GM21737 (cell line): ENCODE data around the gene MACROD2.

Source experiments
- ATAC-seq: cut with Tn5 transposase; IDR thresholded peaks from one replicate; pipeline ENCODE4 v1.9.1; 2021; ENCODE audit warnings: mild to moderate bottlenecking, moderate library complexity; ENCODE audit not compliant: unreplicated experiment

The MACROD2 gene

DNA sequence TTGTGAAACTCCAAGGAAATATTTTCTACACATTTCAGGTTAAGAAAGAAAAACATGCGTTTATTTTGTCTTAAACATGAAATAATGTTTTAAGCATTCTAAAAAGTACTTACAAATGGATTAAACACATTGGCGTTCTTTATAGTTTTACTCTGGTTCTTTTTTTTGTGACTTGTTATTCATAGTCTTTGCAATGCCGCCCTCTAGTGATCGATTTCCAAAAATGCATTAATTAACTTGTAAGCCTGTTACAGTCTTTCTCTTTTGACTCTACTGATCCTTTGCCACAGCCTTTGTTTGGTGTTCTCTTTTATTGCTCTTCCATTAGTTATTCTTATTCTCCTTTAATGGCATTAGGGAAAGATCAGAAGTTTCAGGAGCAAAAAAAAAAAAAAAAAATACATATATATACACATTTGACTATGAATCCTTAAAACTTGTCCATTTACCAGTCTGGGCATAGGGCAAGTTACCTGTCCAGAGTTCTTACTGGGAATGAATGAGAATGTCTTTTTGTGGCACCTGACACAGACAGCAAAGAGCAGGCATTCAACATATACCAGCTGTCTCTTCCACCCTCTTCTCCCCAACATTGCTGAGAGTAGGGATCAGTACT is 59.9 kb downstream of the MACROD2 start:
- no peak for ATAC-seq

DNA sequence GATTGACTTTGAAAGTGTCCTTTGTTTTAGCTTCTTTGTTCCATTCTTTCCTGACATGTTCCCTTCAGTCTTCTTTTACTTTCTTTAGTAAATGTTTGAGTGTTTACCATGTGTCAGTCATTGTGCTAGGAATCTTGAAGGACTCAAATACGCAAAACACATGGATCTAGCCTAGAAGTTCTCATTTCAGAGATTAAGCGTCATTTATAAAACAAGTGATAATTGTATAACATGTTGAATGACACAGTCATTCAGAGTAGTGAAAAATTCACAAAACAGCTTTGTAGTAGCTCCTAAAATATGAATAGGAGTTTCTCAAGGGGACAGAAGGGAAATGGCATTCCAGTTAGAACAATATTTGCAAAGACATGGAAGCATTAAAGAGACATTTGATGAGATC is 66.9 kb downstream of the MACROD2 start:
- ATAC-seq: no peak

DNA sequence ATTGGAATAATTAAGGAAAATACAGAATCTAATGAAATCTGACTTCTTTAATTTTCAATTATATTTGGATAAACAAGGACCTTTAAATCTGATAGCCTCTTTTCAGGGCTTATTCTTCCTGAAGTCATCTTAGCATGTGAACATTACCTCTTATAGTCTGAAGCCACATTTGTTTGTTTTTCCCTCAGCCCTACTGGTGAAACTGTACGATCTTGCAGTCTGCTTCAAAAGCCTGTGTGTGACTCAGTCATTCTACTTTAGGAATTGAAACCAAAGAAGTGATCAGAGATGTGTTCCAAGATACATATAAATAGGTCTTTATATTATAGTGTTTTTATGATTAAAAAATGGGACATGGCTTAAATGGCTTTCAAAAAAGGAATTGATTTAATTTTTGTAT is 67.5 kb downstream of the MACROD2 start:
- ATAC-seq: no peak

DNA sequence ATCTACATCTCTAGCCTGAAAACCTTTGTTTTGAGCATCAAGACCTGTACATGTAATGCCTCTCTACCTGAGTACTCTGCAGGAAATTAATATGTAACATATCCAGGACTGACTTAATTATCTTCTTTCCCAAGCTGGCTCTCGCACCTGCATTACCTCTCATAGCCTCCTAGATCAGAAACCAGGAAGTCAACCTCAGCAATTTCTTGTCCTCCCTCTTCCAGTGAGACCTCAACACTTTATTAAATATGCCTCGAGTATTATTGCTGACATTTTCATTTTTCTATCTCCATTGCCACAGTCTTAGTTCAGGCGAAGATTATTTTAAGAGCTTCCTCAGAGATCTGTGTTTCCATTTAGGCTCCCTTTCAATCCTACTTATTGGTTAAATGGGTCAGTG is 69.0 kb downstream of the MACROD2 start:
- no peak for ATAC-seq

DNA sequence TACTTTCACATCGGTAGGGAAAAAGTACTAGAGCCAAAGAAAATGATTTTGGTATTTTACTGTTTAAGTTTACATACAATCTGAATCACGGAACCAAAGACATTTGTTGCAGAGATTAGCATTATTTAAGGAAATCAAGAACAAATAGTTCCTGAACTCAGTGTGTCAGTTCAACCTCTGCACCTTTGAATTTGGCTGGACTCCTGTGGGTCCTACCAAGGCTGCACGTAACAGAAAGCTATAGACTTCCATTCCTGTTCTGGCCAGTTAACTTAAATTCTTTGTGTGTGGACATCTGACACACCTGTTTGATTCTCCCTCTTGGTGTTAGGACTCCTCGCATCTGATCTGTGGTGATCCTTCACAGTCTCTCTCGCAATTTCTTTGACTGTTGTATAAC is 69.6 kb downstream of the MACROD2 start:
- no peak for ATAC-seq

DNA sequence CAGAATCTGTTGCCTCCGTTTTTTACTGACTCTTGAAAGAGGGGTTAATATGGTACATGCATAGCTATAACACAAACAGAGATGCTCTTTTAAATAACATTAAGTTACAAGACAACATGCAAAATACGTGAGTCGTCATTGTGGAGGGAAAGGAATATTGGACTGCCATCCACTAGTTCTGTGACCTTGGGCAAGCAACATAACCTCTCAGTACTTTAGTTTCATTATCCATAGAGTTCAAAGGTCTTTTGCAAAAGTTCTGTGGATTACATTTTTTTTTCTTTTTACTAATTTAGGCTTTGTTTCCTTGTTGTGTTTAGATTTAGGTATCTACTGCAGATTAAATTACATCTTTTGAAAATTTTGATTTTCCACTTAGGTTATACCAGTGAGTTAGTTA is 70.5 kb downstream of the MACROD2 start:
- ATAC-seq: no peak

DNA sequence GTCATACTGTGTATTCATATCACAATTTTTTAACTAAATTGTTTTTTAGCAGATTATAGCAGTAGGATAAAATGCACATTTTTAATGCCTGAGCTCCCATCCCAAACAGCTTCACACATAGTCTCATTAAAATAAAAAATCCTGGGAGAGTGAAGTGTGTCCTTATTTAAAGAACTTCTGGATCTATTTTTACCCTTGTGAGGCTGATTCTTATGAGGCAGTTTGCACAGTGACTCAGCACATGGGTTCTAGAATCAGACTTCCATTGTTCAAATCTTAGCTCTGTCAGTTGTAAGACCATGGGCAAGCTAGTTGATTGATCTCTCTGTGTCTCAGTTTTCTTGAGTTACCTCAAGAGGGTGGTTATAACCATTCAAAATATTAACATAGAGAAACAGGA is 72.3 kb downstream of the MACROD2 start:
- no peak for ATAC-seq

DNA sequence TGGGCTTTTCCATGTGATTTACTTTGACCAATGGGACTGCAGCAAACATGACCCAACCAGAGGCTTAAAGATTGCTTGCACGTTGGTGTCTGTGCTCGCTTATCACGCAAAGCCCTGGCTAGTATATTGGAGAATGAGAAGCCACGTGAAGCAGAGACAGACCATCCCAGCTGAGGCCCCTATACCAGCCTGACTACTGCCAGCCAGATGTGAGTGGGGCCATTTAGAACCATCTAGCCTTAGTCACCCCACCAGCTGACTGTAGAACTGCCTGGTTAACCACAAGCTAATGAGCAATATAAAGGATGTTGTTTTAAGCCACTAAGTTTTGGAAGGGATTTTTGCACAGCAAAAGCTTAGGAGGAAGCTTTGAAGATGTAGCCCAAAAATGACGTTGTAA is 74.5 kb downstream of the MACROD2 start:
- ATAC-seq: no peak

DNA sequence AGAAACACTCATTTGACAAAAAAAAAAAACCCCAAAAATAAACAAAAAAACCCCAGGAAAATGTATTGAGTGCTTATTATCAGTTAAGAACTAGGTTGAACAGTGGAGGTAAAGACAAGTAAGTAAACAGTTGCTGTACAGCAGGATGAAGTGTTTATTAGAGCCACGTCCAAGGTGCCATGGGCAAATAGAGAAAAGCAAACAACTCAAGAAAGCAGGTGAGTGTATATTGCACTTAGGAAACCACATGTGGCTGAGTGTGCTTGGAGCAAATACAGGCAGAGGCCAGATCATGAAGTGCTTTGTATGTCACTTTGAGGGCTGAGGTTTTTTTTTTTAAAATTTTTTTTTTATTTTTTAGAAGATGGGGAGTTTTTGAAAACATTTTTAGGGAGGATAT is 98.3 kb downstream of the MACROD2 start:
- ATAC-seq: no peak

DNA sequence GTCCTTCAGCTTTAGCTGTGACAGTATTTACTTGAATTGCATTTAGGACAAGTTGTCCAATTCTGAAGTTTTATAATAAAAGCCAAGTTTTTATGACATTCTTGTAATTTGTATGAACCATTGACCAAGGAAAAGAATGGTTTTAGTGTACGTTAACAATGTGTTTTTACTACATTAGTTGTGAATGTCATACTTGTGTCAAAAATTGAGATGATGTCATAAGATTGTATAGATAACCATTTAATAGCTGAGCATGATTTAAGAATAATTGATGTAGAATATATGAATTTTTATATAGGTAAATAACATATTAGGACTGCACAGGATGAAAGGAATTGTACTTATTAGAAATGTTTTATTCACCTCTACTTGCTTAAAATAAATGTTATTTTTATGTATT is 102.9 kb downstream of the MACROD2 start:
- ATAC-seq: no peak

DNA sequence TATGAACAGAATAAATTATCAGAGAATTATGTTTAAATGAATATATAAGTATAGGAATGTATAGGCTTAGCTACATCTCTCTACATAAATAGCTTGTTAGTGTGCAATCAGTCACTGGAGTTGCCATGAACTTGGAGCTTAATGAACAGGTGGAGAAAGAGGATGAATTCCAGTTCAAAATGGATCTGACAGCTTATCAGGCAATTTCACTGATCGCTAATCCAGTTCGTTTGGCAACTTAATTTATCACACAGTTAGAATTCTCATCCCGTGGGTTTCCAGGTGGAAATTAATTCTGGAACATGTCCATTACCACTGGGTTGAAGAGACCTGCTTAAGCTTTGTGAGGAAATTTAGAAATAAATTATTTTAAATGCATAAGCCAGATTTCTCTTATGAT is 118.1 kb downstream of the MACROD2 start:
- no peak for ATAC-seq

DNA sequence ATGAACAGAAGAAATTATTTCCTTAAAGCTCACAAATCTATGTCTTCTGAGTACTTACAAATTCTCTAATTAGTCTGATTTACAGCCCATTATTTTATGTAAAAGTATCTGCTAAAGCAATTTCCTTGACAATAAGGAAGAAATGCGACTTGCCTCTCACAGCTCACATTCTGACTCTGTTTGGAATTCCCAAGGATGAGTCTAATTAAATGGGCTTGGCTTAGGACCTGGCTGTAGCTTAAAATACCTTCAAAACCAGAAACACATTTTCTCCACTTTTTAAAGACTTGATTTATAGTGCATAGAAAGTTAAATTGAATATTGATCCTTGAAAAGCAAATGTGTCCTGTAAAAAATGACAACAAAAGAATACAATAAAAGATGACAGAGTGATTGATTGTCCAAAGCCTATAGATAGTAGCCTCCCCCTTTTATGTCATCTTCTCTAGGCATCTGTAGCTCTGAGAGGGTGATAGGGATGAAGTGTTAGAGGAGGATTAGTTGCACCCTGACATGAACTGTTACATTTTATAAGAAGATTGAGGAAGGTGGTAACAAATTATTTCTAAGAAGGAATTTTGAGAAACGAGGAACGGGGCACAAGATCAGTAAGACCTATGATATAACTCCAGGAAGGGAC is 118.9 kb downstream of the MACROD2 start:
- no peak for ATAC-seq

DNA sequence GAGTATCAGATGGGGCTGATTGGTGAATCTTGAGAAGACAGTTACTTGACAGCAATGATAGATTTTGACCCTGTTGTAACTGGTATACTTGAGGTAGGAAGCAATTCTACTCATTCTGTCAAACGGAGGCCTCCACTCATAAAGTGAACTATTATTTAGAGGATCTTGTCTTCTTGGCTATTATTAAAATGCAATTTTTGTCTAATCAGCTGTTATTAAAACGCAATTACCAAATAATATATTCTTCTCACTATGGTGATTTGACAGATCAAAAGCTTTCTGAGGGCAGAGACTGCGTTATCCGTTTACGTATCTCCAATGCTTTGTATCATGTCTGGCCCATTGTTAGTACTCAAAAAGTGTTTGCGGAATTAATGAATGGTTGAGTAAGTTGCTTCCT is 120.7 kb downstream of the MACROD2 start:
- no peak for ATAC-seq

DNA sequence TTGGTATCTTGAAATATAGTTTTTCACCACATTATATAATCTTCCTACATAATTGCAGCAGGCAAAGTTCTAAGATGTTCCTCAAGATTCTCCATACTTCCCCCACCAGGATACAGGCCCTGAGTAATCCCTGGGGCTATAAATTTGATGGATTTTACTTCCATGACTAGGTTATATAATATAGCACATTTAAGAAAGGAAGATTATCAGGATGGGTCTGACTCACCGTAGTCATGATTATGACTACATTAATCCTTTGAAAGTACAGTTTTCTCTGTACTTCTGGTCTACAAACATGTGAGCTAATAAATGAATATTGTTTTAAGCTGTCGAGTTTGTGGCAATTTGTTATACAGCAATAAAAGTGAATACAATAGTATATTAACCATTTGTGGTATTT is 122.5 kb downstream of the MACROD2 start:
- no peak for ATAC-seq

DNA sequence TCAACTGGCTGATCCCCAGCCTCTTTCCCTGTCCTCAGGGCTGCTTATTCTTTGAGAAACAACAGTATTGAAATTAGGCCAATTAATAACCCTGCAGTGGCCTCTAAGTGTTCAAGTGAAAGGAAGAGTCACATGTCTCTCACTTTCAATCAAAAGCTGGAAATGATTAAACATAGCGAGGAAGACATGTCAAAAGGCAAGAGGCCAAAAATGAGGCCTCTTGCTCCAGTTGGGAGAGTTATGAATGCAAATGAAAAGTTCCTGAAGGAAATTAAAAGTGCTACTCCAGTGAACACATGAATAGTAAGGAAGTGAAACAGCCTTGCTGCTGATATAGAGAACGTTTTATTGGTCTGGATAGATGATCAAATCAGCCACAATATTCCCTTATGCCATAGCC is 131.5 kb downstream of the MACROD2 start:
- ATAC-seq: no peak

DNA sequence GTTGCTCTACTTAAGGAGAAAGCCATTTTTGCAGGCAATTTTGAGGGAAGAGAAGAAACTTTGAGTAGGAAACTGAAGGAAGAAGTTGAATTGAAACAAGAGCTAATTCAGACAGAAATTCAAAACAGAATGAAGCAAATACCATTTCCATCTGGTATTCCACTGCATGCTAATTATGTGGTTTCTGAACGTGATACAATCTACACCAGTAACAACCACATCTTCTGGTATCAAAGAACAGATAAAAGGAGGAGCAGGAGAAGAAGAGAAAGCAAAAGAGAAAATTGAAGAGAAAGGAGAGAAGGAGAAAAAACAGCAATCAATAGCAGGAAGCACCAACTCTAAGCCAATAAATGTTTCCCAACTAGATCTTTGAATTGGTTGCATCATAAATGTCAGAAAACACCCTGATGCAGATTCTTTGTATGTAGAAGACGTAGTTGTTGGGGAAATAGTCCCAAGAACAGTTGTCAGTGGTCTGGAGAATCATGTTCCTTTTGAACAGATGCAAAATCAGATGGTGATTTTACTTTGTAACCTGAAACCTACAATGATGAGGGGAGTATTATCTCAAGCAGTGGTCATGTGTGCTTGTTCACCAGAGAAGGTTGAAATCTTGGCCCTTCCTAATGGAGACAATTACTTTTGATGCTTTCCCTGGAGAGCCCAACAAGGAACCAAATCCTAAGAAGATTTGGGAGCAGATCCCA is 132.4 kb downstream of the MACROD2 start:
- no peak for ATAC-seq

DNA sequence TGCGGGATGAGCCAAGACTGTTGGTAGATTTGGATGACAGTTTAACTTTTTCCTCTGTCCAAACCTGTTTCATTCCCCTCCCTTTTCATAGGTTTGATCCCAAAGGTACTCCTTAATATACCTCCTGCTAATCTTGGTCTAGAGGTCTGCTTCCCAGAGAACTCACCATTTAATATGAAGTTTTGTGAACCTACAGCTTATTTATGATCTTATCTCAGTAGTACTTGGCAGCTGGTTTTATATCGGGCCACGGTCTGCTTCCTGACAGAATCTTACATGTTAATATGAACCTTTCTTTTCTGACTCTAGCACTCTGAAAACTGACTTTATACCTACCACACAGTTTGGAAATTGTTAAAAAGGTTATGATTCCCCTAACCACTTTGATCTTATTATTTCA is 138.7 kb downstream of the MACROD2 start:
- ATAC-seq: no peak

DNA sequence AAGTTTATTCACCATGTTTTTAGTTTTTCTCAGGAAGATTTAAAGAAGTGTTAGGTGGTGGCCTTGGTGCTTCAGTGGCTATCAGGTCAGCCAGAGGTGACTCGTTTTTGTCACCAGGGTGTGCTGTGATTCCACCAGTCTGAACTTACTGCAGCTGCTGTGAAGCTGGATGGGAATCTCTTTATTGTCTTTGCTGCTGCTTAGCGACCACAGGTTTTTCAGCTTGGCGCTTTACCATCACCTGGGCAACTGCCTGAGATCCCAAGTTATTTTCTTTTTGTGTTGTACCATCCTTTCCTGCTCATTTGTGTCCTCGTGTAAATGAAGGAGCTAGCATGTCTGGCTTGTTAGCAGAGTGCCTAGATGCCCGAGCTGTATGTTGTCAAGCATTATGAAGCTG is 146.9 kb downstream of the MACROD2 start:
- no peak for ATAC-seq

DNA sequence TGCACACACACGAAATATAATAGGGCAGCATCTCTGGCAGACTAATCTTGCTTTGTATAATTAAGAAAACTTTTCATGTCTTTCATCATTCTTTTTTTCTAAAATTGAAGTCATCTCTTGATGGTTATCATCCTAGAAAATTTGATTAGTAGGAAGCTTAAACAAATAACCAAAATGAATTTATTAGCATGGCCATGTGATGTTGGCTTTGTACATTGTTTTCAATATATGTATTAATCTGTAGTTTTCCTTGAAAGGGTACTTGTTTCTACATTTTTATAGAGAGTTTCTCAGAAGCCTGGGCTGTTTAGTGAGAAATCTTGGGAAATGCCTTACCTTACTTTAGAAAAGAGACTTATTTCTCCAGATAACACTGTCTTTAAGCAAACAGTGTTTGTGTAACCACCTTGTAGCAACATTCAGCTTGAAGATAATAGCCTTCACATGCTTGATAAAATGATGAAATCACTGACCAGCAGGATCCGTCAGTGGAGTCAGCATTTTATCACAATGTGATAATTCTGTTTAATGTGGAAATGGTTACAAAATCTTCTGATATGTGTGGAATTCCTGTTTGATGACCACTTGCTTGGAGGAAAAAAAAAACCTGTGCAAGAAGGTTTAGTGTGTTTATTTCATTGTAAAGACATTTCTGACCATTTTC is 147.8 kb downstream of the MACROD2 start:
- ATAC-seq: no peak

DNA sequence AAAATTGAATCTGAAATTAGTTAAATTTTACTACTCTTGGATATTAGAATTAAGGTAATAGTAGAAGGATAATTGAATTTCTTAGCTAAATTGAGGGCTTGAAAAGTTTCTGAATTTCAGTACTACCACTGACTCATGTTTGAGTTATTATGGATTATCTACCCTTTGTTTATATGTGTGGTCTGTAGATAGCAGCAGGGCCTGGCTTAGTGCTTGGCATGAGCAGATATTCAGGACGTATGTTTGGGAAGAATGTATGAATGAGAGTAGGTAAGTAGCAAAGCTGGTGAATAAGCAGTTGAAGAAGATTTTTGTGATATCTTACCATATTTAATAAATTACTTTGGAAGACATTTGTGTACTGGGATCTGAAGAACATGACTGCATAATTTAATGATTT is 152.7 kb downstream of the MACROD2 start:
- ATAC-seq: no peak

DNA sequence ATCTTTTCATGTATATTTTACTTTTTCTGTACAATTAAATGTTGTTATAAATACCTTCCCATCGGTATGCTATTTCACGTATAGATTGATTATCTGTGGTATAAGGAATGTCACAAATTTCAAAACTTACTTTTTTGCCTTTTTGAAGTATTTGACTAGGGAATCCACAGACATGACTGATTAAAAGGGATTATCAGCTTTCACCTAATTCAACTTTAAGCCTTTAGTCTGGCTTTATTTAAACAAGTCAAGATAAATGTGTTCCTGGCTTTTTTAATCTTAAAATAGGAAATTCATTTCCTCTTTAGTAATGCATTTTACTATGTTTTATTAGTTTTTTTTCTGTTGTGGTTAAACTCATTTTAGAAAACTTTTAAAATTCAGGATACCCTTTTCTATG is 160.0 kb downstream of the MACROD2 start:
- ATAC-seq: no peak

DNA sequence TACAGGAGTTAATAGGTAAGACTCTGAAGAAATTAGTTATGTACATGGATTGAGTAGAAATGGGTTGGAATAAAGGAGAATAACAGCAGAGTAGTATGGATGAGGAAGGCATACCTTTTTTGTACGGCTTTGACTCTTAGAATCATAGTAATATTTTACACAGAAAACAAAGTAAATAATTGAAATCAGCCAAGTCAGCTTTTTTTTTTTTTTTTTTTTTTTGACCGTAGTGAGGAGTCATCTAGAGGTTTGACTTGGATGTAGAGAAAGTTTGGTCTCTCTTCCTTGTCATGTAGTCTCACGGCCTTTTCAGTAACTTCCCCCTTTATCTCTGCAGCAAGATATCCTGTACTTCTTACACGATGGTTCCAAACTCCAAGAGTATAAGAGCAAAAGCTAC is 183.2 kb downstream of the MACROD2 start:
- ATAC-seq: no peak
